K562 (cell line): Measurements from ENCODE around the gene POLD1. TPM values are rescaled to one million over a fixed set of nuclear protein-coding genes. Genes with fewer than 3 reads are reported as not detected.

Experiments
- AFF4 ChIP-seq: sonication (generic); formaldehyde crosslinking; IDR thresholded peaks from 2 replicates; pipeline ENCODE4 v1.8.0; 2023; ENCODE audit warnings: mild to moderate bottlenecking, missing genetic modification reagents
- E2F3 ChIP-seq: fragments of 250-450 bp; sonication (Bioruptor Pico); IDR thresholded peaks from 2 replicates; pipeline ENCODE4 v1.4.0; 2020; ENCODE audit warnings: mild to moderate bottlenecking
- E2F5 ChIP-seq: sonication (generic); formaldehyde crosslinking; IDR thresholded peaks from 2 replicates; pipeline ENCODE4 v1.8.0; 2022; ENCODE audit warnings: mild to moderate bottlenecking, missing genetic modification reagents
- ESRRA ChIP-seq: fragments of 450-650 bp; IDR thresholded peaks from 2 replicates; pipeline ENCODE4 v1.6.1; 2014; ENCODE audit warnings: low read depth, mild to moderate bottlenecking, moderate library complexity, borderline replicate concordance
- HCFC1 ChIP-seq: IDR thresholded peaks from 2 replicates; pipeline ENCODE4 v1.6.1; 2012; ENCODE audit warnings: low read depth, low read length, improper control_type of control experiment
- IRF9 ChIP-seq: fragments of 450-650 bp; IDR thresholded peaks from 2 replicates; pipeline ENCODE4 v1.6.1; 2016; ENCODE audit warnings: missing biosample characterization, missing genetic modification characterization
- PHF20 ChIP-seq: fragments of 450-650 bp; IDR thresholded peaks from 2 replicates; pipeline ENCODE4 v1.6.1; 2018; ENCODE audit not compliant: partially characterized antibody
- PRPF4 ChIP-seq: fragments of 200-400 bp; formaldehyde crosslinking; IDR thresholded peaks from one replicate; pipeline ENCODE4 v1.6.1; 2017; ENCODE audit warnings: low read length, low read depth, mild to moderate bottlenecking; ENCODE audit not compliant: insufficient read depth, poor library complexity, severe bottlenecking
- SREBF2 ChIP-seq: sonication (generic); formaldehyde crosslinking; IDR thresholded peaks from 2 replicates; pipeline ENCODE4 v1.4.0; 2020; ENCODE audit warnings: mild to moderate bottlenecking, missing genetic modification reagents
- THAP12 ChIP-seq: fragments of 250-450 bp; sonication (Bioruptor Pico); IDR thresholded peaks from 2 replicates; pipeline ENCODE4 v1.9.0; 2021; ENCODE audit warnings: mild to moderate bottlenecking, inconsistent platforms
- USF1 ChIP-seq: sonication (generic); formaldehyde crosslinking; IDR thresholded peaks from 2 replicates; pipeline ENCODE4 v1.9.0; 2022; ENCODE audit warnings: mild to moderate bottlenecking, missing genetic modification reagents
- ZKSCAN1 ChIP-seq: fragments of 150-350 bp; IDR thresholded peaks from 2 replicates; pipeline ENCODE4 v1.6.1; 2016; ENCODE audit warnings: low read depth, low read length
- ZNF655 ChIP-seq: fragments of 250-450 bp; sonication (Bioruptor Pico); IDR thresholded peaks from 2 replicates; pipeline ENCODE4 v1.5.0; 2021
- ZNF717 ChIP-seq: fragments of 250-450 bp; sonication (Bioruptor Pico); IDR thresholded peaks from 2 replicates; pipeline ENCODE4 v1.5.0; 2021
- polyA plus RNA-seq, 8 experiments: library from polyadenylated mRNA; depleted of rRNA in 4 of 8; stranded (reverse) in 5 of 8; unstranded in 3 of 8; fragments of >200 nt; fragmentation: Nextera tagmentation in 2 of 8; fragmentation: Illumina TruSeq in 1 of 8; extraction: Ambion mirVana in 2 of 8; extraction: Trizol in 1 of 8; gene quantifications; 2 replicates each; pipeline versions ENCODE4 v1.2.1 to v1.2.3, GENCODE V29; 2011 to 2014; ENCODE audit warnings: inconsistent platforms in 1 of 8, missing spikeins in 1 of 8
- total RNA-seq, 7 experiments: library from RNA; depleted of rRNA in 6 of 7; stranded (reverse); fragments of >200 nt in 6 of 7; fragmentation: Illumina TruSeq in 2 of 7; extraction: Trizol in 2 of 7; gene quantifications; 2 replicates each; pipeline versions ENCODE4 v1.2.1 to v1.2.3, GENCODE V29; 2011 to 2021; ENCODE audit warnings: low replicate concordance in 1 of 7

POLD1 gene
- total and polyA plus RNA-seq, 9 of the 15 experiments (the other 6 are each of a cell fraction or from before 2014, with no cell fraction given) = 1.3 to 312 (median 47.8) TPM

- TF ChIP-seq ZNF717 = peak; percentile 90; the same call in 1 of the 2 replicates
- no peak for TF ChIP-seq PRPF4
- TF ChIP-seq E2F3 (CRISPR knock-in tag) = peak; percentile 98
- TF ChIP-seq USF1 (CRISPR knock-in tag) = peak; percentile 69
- TF ChIP-seq ESRRA = peak; percentile 61; the same call in 1 of the 2 replicates
- TF ChIP-seq PHF20 = peak; percentile 79
- TF ChIP-seq AFF4 (CRISPR knock-in tag) = peak; percentile 82; the same call in 1 of the 2 replicates
- TF ChIP-seq HCFC1 = no peak; the same call in 1 of the 2 replicates
- peak; percentile 94 for TF ChIP-seq ZNF655
- TF ChIP-seq E2F5 (CRISPR knock-in tag) = peak; percentile 58; the same call in 1 of the 2 replicates
- TF ChIP-seq ZKSCAN1 = peak; percentile 34; the same call in 1 of the 2 replicates
- TF ChIP-seq SREBF2 (CRISPR knock-in tag) = no peak
- peak; percentile 63 for TF ChIP-seq THAP12 (CRISPR knock-in tag)
- no peak for TF ChIP-seq IRF9 (tag)
Observed at GRCh38 chr19:50383852-50384684, at the start of gene POLD1 (continued).
